Smooth muscle cell (in vitro differentiated cells): ENCODE data around the gene EML6. TPM values are rescaled to one million over a fixed set of nuclear protein-coding genes. Genes with fewer than 3 reads are reported as not detected.

ENCODE experiments used
- DNase-seq: peaks from one replicate; lab custom pipeline; 2025; ENCODE audit not compliant: unreplicated experiment; lab: John Stamatoyannopoulos, UW
- H2AFZ ChIP-seq: fragments of 200-600 bp; sonication (generic); 2 replicates; pipeline ENCODE4 v1.6.0; 2016; ENCODE audit warnings: antibody characterized with exemption, low read depth, mild to moderate bottlenecking
- H3F3A ChIP-seq: fragments of 200-600 bp; sonication (generic); 2 replicates; pipeline ENCODE4 v1.6.0; 2017; ENCODE audit warnings: antibody characterized with exemption, low read depth
- H3K27ac ChIP-seq: fragments of 200-600 bp; sonication (generic); 2 replicates; pipeline ENCODE4 v1.5.1; 2016; ENCODE audit warnings: low read depth, mild to moderate bottlenecking
- H3K27me3 ChIP-seq: fragments of 200-600 bp; sonication (generic); 2 replicates; pipeline ENCODE4 v1.6.1; 2016; ENCODE audit warnings: low read depth, mild to moderate bottlenecking
- H3K36me3 ChIP-seq: fragments of 200-600 bp; sonication (generic); 2 replicates; pipeline ENCODE4 v1.5.1; 2016; ENCODE audit warnings: low read depth
- H3K4me1 ChIP-seq: fragments of 200-600 bp; sonication (generic); 2 replicates; pipeline ENCODE4 v1.5.1; 2016; ENCODE audit warnings: low read depth
- H3K4me2 ChIP-seq: fragments of 200-600 bp; sonication (generic); 2 replicates; pipeline ENCODE4 v1.6.0; 2016; ENCODE audit warnings: mild to moderate bottlenecking
- H3K4me3 ChIP-seq: fragments of 200-600 bp; sonication (generic); 2 replicates; pipeline ENCODE4 v1.5.1; 2016; ENCODE audit warnings: mild to moderate bottlenecking
- H3K79me2 ChIP-seq: fragments of 200-600 bp; sonication (generic); 2 replicates; pipeline ENCODE4 v1.6.0; 2016; ENCODE audit warnings: low read depth, mild to moderate bottlenecking
- H3K9ac ChIP-seq: fragments of 200-600 bp; sonication (generic); 2 replicates; pipeline ENCODE4 v1.6.0; 2016; ENCODE audit warnings: low read depth
- H3K9me3 ChIP-seq: fragments of 200-600 bp; sonication (generic); replicated peaks from 2 replicates; pipeline ENCODE4 v1.5.1; 2016; ENCODE audit warnings: low read depth
- H4K20me1 ChIP-seq: fragments of 200-600 bp; sonication (generic); 2 replicates; pipeline ENCODE4 v1.6.0; 2016; ENCODE audit warnings: low read depth
- CTCF ChIP-seq: fragments of 200-600 bp; sonication (generic); IDR thresholded peaks from 2 replicates; pipeline ENCODE4 v1.5.1; 2017; ENCODE audit warnings: borderline replicate concordance, mild to moderate bottlenecking, antibody characterized with exemption; ENCODE audit not compliant: insufficient read depth, poor library complexity, severe bottlenecking
- WGBS: methylation state at CpG from one replicate; pipeline ENCODE4 v1.1.7; 2016; ENCODE audit warnings: low lambda C conversion rate; 5-methylcytosine and 5-hydroxymethylcytosine counted together
- polyA plus RNA-seq: library from polyadenylated mRNA; unstranded; fragments of >200 nt; fragmentation: Nextera tagmentation; extraction: Ambion mirVana; gene quantifications from 2 replicates; pipeline ENCODE4 v1.2.1, GENCODE V29; 2016
- total RNA-seq: library from RNA; depleted of rRNA; stranded (reverse); fragments of >200 nt; gene quantifications from 2 replicates; pipeline ENCODE4 v1.2.3, GENCODE V29; 2014

Gene EML6
- total and polyA plus RNA-seq, 2 experiments from 2014 or later, result 0.49 to 0.54 TPM

GRCh38 chr2:54683596-54683995 is 39.9 kb upstream of the EML6 start:
- 89% methylated on average over 2 of the region's 2 CpGs for WGBS
- Histone ChIP-seq H3K27me3 (no peaks in the 10 kb centered on the region), H3K4me1 (no peaks in the 10 kb centered on the region), H3K9ac (no peak overlapping the region), H3K36me3 (no peaks in the 10 kb centered on the region), H3K4me3 (no peak overlapping the region), H3F3A (no peaks in the 10 kb centered on the region), H4K20me1 (no peaks in the 10 kb centered on the region), H2AFZ (no peak overlapping the region), H3K4me2 (no peak overlapping the region), H3K79me2 (no peaks in the 10 kb centered on the region), H3K27ac (no peak overlapping the region), H3K9me3 (no peaks in the 10 kb centered on the region)
- TF ChIP-seq CTCF, result no peak
- no peak for DNase-seq

GRCh38 chr2:54685263-54685775 is 38.1 kb upstream of the EML6 start:
- 88% methylated on average over 4 of the region's 4 CpGs for WGBS
- Histone ChIP-seq H3K79me2 (no peaks in the 10 kb centered on the region), H3K27me3 (no peaks in the 10 kb centered on the region), H3K9ac (no peak overlapping the region), H4K20me1 (no peaks in the 10 kb centered on the region), H3K27ac (no peak overlapping the region), H3K36me3 (no peaks in the 10 kb centered on the region), H3K9me3 (no peaks in the 10 kb centered on the region), H3K4me3 (no peak overlapping the region), H3F3A (no peaks in the 10 kb centered on the region), H3K4me1 (no peaks in the 10 kb centered on the region), H3K4me2 (no peak overlapping the region), H2AFZ (no peak overlapping the region)
- no peak for DNase-seq
- no peak for TF ChIP-seq CTCF

- Histone ChIP-seq H3F3A (no peaks in the 10 kb centered on the region), H4K20me1 (no peaks in the 10 kb centered on the region), H3K27me3 (no peaks in the 10 kb centered on the region), H3K4me3 (no peak overlapping the region), H3K4me2 (no peak overlapping the region), H3K79me2 (no peaks in the 10 kb centered on the region), H3K9ac (no peak overlapping the region), H3K27ac (no peak overlapping the region), H3K9me3 (no peaks in the 10 kb centered on the region), H2AFZ (no peak overlapping the region), H3K36me3 (no peaks in the 10 kb centered on the region), H3K4me1 (no peaks in the 10 kb centered on the region)
- TF ChIP-seq CTCF, result no peak
- no peak for DNase-seq
- 91% methylated on average over 4 of the region's 4 CpGs for WGBS
These were observed 35.8 kb upstream of the EML6 start for GRCh38 chr2:54687595-54688152.
